Epithelial cell of proximal tubule (primary cell): ENCODE data around the gene CDK13. TPM values are rescaled to one million over a fixed set of nuclear protein-coding genes. Genes with fewer than 3 reads are reported as not detected.
A peak's percentile ranks its signal among the peaks of the same experiment; 100 is the strongest.

ENCODE experiments used
- DNase-seq: peaks from one replicate; pipeline ENCODE4 v3.0.0-alpha.2; 2011; ENCODE audit warnings: low read depth
- H3K4me3 ChIP-seq: 2 replicates; pipeline ENCODE4 v1.5.1; 2011; ENCODE audit warnings: low read depth, mild to moderate bottlenecking, low read length
- total RNA-seq: library from RNA; depleted of rRNA; stranded (reverse); fragments of >200 nt; gene quantifications from 2 replicates; pipeline ENCODE4 v1.2.3, GENCODE V29; 2015
- TF ChIP-seq, protein P1 (sequence below): conservative IDR thresholded peaks from 2 replicates; pipeline ENCODE4 v1.5.1; 2012; ENCODE audit warnings: low read depth, mild to moderate bottlenecking, low read length

CDK13 gene
- total RNA-seq, 1 donor from 2014 or later, result 41.1 TPM

DNA sequence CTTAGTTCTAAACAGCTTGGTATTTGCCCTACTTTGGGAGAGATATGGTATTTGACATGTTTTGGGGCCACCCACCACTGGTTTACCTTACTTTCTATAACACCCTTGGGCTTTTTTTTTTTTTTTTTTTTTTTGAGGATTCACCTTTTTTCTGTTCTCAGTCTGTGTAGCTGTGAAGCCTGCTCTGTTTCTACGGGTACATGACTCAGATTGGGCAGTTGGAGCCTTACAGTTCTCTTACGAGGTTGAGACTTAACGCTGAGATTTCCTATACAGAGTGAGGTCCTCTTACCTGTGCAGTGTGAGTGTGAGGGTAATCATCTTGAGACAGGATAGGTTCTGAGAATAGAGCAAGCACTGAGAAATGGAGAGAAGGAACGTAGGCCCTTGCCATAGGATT is 77.5 kb downstream of the CDK13 start:
- H3K4me3 ChIP-seq, result no peak overlapping the region
- DNase-seq, result no peak
- TF ChIP-seq, protein P1, sequence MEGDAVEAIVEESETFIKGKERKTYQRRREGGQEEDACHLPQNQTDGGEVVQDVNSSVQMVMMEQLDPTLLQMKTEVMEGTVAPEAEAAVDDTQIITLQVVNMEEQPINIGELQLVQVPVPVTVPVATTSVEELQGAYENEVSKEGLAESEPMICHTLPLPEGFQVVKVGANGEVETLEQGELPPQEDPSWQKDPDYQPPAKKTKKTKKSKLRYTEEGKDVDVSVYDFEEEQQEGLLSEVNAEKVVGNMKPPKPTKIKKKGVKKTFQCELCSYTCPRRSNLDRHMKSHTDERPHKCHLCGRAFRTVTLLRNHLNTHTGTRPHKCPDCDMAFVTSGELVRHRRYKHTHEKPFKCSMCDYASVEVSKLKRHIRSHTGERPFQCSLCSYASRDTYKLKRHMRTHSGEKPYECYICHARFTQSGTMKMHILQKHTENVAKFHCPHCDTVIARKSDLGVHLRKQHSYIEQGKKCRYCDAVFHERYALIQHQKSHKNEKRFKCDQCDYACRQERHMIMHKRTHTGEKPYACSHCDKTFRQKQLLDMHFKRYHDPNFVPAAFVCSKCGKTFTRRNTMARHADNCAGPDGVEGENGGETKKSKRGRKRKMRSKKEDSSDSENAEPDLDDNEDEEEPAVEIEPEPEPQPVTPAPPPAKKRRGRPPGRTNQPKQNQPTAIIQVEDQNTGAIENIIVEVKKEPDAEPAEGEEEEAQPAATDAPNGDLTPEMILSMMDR, result no peak

DNA sequence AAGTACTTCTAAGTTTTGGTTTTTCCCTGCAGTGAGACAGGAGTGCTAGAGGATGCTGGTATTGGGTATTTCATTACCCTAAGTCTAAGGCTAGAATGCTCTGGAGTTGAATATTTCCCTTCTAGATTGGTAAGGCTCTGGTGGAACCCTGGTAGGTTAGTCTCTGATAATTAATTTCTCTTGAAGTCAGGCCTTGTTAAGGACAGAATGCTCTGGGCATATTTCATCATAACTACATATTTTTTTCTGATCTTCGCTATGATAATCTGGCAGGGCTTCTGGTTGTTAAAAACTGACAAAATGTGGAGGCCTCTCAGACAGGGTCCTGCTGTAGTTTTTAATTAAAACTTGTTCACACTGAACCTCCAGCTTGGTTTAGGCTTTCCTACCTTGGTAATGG is 83.8 kb downstream of the CDK13 start:
- no peak for DNase-seq
- TF ChIP-seq, protein P1, result no peak
- no peak overlapping the region for H3K4me3 ChIP-seq

DNA sequence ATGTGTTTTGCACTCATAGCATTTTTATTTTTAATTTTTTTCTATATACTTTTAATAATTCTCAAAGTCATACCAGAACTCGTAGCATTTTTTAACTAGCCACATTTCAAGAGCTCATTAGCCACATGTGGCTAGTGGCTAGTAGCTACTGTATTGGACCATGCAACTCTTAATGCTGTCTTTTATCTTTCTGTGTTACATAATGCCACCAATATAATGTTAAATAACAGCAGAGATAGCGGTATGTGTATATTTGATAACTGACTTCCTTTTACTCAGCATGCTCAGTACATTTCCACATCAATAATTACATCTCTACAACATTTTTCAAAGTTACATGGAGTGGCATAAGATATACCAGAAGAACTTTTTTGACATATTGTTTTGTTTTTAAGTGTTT is 91.4 kb downstream of the CDK13 start:
- TF ChIP-seq, protein P1, result no peak
- DNase-seq, result no peak
- no peak overlapping the region for H3K4me3 ChIP-seq

DNA sequence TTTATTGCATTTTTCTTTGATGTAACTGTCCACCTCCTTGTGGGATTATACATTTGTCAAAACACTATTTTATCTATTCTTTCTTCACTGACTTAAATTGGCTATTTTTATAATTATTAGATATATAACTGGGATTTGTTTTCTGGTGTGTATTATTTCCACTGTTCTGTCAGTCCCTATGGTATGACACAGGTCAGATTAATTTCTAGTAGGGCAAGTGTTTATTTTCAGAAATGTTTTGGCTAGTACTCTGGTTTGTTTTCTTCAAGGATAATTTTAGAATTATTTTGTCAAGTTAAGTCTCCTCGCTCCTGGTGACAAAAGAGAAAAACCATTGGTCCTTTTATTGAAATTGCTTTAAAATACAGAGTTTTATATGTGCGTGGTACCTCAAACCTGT is 93.1 kb downstream of the CDK13 start:
- TF ChIP-seq, protein P1, result no peak
- DNase-seq, result no peak
- no peak overlapping the region for H3K4me3 ChIP-seq

DNA sequence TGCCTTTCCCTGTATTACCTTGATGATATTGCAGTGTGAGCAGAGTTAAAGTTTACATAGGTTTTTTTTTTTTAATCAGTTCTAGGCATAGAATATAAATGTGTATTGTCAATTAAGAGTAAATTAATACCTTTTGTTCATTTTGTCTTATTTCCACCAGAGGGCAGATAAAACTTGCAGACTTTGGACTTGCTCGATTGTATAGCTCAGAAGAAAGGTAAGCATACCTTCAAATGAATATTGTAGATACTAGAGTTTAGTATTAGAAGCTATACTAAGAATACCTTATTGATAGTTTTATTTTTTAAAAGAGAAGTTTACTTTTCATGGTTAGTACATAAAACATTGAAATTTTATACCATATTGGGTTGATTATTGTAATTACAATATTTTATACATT is 97.6 kb downstream of the CDK13 start:
- no peak for DNase-seq

DNA sequence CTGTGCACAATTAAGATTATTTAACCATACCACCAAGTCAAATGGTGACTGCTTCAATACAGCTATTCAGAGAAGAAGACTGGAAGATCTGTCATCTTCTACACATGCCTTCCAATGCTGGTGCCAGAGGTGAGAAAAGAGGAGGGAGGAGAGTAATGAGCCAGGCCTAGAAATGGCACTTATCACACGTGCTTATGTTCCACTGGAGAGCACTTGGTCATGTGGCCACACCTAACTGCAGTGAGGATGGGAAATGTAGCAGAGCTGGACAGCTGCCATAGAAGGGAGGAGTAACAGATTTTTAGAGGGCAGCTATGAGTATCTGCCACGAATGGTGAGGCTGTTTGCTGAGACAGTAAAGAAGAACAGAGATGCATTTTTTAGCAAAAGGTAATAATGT is 107.2 kb downstream of the CDK13 start:
- DNase-seq, result no peak
- TF ChIP-seq, protein P1, result no peak
- no peak overlapping the region for H3K4me3 ChIP-seq

More for the DNA sequence above, 97.6 kb downstream of the CDK13 start:
- TF ChIP-seq, protein P1, result peak; percentile 43
- no peak overlapping the region for H3K4me3 ChIP-seq

DNA sequence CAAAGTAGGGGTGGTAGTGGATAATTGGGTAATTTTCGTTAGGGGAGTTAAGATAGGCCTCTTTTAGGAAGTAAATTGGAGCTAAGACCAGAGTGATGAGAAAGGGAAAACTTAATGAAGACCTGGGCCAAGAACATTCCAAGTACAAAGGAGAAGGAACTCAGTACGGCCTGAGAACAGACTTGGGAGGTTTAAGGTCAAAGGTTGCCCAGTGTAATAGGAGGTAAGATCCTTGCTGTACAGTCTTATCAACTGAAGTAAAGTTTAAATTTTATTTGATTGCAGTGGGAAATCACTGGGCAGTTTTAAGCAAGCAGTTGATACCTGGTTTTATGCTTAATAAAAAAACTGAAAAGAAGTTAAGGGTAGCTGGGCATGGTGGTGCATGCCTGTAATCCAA is 108.0 kb downstream of the CDK13 start:
- no peak overlapping the region for H3K4me3 ChIP-seq
- DNase-seq, result no peak
- TF ChIP-seq, protein P1, result no peak
